Right renal cortex interstitium (tissue), 3 donors: ENCODE measurements around the gene STT3B. TPM values are rescaled to one million over a fixed set of nuclear protein-coding genes. Genes with fewer than 3 reads are reported as not detected.
"Not testable (repeated sequence)": the region's sequence is repeated elsewhere in the genome, so short reads cannot be mapped to it uniquely, and the experiment has no call there.

ENCODE experiments used
- DNase-seq, 3 donors: peaks; one replicate each; pipeline ENCODE4 v3.0.0-alpha.2; 2013; ENCODE audit warnings: low read depth in 3 of 3, low spot score in 2 of 3
- polyA plus RNA-seq, 3 donors: library from polyadenylated mRNA; unstranded; fragments of 120-200 nt; gene quantifications; one replicate each; pipeline ENCODE4 v1.2.1, GENCODE V29; 2013; ENCODE audit not compliant: insufficient read length in 3 of 3

The STT3B gene
- polyA plus RNA-seq, 3 donors = 198 to 208 (median 206) TPM

DNA sequence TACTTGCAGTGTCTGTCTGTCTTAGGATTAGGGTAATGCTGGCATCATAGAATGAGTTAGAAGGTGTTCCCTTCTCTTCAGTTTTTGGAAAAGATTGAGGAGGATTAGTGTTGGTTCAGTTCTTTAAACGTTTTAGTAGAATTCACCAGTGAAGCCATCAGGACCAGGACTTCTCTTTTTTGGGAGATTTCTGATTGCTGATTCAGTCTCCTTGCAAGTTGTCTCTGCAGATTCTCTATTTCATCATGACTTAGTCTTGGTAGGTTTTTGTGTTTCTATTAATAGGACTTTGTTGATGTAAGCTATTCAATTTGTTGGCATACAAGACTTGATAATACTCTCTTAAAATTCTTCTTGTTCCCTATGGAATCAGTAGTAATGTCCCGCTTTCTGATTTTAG is 48.9 kb downstream of the STT3B start:
- no peak for DNase-seq

DNA sequence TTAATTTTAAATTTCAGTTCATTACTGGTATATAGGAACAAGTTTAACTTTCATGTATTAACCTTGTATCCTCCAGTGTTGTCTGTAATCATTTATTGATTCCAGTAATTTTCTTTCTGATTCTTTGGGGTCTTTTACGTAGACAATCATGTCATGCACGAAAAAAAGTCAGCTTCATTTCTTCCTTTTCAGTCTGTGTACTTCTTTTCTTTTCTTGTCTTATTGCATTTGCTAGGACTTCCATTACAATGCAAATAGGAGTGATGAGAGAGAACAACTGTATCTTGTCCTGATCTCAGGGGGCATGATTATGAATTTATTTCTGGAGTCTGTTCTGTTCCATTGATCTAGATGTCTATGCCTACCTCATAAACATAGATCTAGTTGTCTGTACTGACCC is 56.5 kb downstream of the STT3B start:
- no peak for DNase-seq

GRCh38 chr3:31590650-31591049 is 57.9 kb downstream of the STT3B start:
- no peak for DNase-seq

DNA sequence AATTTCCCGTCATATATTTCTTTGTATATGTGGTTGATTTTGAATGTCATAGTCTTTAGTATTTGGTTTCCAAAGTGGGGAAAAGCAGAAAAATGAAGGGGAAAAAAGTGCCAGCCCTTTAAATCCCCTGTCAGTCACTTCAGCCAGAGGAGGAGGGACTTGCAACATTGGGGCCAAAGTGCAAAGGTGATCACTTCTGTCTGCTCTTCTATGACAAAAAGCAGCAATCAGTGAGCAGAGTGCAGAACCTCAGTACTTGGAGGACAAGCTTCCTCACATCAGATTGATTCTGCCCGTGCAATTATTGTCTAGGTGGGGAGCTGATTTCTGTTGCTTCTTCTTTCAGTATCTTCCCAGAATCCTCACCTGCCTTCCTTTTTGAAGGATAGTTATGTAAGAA is 60.0 kb downstream of the STT3B start:
- no peak for DNase-seq

DNA sequence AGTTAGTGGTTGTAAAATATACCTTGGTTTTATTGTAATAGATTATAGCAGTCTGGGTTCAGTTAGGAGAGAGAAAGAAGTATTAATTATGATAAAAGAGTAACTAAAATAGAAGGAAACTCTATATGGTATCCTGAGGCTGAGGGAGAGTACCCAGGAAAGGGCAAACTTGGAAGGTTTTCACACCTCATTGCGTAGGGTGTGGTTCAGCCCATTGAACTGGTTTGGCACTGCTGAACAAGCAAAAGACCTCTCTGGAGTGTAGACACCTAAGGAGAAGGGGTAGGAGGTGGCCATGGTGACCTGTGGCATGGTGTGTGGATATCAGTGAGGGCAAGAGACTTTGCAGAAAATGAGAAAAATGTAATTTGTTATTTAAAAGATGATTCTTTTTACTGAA is 63.5 kb downstream of the STT3B start:
- no peak for DNase-seq

GRCh38 chr3:31600431-31600830 is 67.7 kb downstream of the STT3B start:
- no peak for DNase-seq

DNA sequence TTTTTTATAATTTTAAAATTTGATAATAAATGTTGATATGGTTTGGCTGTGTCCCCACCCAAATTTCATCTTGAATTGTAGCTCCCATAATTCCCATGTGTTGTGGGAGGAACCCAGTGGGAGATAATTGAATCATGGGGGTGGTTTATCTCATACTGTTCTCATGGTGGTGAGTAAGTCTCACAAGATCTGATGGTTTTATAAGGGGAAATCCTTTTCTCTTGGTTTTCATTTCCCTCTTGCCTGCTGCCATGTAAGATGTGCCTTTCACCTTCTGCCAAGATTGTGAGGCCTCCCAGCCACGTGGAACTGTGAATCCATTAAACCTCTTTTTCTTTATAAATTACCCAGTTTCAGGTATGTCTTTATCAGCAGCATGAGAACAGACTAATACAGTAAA is 72.6 kb downstream of the STT3B start:
- not testable (repeated sequence) for DNase-seq

GRCh38 chr3:31606453-31606852 is 73.7 kb downstream of the STT3B start:
- no peak for DNase-seq

- DNase-seq = no peak
These were observed 78.1 kb downstream of the STT3B start for GRCh38 chr3:31610700-31611275.

- no peak for DNase-seq
These were observed 80.5 kb downstream of the STT3B start for GRCh38 chr3:31613177-31613576.

DNA sequence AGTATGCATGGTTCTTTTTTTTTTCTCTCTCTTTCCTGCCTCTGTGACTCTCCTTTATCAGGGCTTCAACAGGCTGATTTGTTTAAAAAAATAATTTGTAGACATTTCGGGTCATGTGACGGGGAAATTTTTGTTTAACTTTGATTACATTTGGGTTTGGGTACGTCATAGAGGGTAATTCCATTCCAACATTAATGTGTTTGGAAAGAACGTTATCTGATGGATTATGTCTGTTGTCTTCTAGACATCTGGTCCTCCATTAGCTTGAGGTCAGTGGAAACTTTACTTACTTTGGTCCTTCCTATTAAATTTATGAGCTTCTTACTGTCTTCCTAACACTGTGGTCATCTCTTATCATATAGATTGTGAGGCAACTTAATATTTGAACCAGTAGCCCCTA is 80.9 kb downstream of the STT3B start:
- no peak for DNase-seq

DNA sequence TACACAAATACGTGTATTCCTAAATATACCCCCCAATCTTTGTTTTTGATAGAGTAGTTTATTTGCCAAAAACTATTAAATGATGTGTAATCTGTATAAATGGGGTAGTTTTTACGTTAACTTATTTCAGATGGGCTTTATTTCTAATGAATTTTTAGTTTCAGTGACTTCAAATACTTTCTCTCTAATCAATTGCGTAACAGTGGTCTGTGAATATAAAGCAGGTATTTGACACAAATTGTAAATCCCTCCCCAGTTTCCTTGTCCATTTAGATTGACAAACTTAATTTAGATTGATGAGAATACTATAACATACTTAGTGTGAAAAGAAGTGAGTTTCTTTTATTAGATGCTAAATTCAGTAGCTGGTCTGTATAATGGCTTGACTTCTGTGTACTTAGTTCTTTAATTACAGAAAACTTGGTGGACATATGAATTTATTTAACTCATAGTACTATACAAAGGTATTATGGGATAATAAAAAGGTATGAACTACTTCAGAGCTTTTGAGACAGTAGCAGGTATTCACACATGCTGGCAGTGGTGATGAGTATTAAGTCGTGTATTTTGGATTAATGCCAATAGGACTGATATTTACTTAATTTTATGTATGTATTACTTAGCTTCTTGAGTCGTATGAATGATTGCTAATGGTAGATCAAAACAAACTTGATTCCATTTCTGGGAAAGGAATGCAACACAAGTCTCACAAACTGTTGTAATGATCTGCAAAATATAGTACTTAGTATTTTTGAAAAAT is 81.6 kb downstream of the STT3B start:
- no peak for DNase-seq

DNA sequence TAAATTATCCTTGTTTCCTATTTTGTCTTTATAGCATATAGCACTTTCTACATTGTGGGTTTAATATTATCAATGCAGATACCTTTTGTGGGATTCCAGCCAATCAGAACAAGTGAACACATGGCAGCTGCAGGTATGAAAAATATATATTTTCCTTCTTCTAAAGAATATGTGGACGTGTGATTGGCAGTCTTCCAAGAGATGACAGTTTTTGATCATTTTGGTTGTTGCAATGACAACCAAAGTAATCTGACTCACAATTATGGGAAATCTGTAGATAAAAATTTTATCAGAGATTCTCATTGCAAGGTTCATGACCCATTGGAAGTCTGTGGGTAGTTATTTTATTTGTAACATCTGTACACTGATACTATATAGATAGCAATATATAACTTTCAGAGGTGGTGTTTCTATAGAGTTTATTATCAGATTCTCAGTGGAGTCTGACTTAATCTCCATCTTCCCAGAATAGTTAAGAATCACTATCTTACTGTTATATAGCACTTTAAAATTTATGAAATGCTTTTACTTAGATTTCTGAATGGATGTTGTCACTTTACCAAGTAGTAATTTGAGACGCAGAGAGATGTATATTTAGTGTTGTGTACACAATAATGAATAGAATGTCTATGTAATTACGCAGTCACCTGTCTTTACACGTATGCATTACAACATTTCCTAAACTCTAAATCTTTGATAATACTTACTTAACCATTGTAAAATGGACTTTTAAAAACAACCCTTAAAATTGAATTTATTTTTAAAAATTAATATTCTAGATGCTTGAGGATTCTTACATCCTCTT is 82.5 kb downstream of the STT3B start:
- DNase-seq = no peak

DNA sequence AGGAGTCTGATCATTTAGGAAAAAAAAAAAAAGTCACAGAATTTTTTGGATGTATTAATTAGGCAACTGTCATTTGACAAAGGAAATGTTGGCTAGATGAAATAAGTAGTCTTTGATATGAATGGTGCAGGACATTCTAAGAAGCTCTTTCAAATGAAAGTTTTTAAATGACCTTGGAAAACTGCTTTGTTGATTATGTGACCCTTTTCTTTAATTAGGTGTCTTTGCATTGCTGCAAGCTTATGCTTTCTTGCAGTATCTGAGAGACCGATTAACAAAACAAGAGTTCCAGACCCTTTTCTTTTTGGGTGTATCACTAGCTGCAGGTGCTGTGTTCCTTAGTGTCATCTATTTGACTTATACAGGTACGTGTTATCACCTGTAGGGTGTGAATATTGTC is 84.0 kb downstream of the STT3B start:
- no peak for DNase-seq

GRCh38 chr3:31620656-31621055 is 87.9 kb downstream of the STT3B start:
- DNase-seq = no peak

DNA sequence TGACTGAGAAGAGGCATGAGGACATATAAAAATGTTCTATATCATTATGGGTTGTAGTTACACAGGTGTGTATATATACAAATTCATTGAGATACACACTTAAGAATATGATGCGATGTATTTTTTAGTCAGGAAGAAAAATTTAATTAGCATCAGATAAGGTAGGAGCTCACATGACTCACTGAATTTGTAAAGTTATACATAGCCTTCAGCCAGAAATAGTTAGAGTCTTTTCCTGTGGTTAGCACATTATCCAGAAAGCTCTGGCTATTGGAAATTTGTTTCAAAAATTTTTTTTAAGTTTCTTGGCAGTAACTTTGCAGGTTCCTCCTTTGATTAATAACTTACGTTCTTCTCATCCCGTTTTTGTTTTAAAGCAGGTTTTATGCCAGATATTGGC is 88.6 kb downstream of the STT3B start:
- no peak for DNase-seq

DNA sequence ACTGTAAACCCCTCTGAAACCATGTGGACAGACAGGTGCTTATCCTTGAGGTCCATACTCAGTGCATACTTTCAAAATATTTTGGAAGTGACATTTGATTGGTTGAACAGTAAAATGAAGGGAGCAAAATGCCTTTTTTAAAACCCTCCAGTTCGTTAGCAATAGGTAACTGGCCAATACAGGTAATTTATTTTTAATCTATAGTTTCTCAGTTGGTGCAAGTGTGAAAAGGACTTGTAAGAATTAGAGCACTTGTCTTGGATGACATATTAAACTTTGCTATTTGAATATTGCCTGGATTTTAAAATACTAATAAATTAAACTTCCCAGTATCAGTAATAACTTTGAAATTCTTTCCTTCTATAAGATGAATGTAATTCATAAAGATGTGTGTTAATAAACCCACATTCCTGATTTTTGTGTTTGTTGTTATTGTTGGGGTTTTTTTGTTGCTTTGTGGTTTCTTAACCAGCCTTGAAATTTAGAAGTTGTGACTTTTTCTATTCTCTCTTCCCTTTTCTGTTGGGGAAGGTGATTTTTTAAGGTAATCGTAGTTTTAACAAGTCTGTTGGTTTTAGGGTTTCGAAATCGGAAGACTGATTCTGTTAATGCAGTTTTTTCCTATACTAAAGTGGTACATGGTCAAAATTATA is 90.0 kb downstream of the STT3B start:
- DNase-seq = no peak

- DNase-seq = no peak
These were observed 91.5 kb downstream of the STT3B start for GRCh38 chr3:31624083-31624709.

DNA sequence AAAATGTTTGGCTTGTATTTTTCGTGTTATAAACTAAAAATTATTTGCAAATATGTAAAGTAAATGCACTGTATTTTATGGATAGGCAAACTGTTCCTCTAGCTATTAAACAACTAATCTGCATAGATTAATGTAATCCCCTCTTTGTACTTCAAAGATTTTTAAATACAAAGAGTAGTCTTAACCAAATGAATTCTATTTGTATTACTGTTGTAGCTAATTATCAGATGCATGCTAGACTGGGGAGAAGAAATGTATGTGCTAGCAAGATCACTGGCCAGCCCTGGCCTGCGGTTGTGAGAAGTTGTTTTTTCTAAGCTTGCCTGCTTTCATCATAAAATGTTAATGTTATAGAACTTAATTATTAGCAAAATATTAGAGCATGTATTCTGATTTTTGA is 92.6 kb downstream of the STT3B start:
- DNase-seq = no peak

GRCh38 chr3:31629054-31629453 is 96.3 kb downstream of the STT3B start:
- DNase-seq = no peak

DNA sequence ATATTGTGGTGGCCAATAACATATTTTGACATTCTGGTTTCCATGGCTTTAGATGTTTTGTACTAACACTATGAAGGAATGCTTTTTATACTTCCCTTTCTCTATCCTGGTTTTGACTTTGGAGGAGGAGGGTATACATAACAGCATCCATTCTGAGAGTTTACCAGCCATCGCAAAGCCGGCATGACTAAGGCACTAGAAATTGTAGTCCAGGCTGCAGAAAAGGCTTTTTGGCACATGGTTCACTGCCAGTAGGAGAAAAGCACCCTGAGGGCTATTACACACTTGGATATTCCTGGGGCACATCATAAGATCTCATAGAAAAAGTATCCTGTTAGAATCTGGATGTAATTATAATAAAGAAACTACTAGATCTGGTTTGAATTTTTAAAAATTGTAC is 101.8 kb downstream of the STT3B start:
- DNase-seq = no peak
